GM10248 (cell line): ENCODE data around the gene AATK.
A peak's percentile ranks its signal among the peaks of the same experiment; 100 is the strongest.

ENCODE experiments used
- CTCF ChIA-PET: fragments of 300-600 bp; sonication (Branson Sonifier 250); formaldehyde crosslinking; extraction: SDS; loops from one replicate; lab custom pipeline; 2021; ENCODE audit warnings: antibody characterized with exemption; lab: Yijun Ruan, JAX
- POLR2A ChIA-PET: fragments of 350-650 bp; sonication (Branson Sonifier 250); formaldehyde crosslinking; extraction: SDS; loops from one replicate; lab custom pipeline; 2020; ENCODE audit warnings: antibody characterized with exemption; lab: Yijun Ruan, JAX
- DNase-seq: peaks from one replicate; pipeline ENCODE4 v3.0.0; 2012; ENCODE audit errors: extremely low spot score
- CTCF ChIP-seq: IDR thresholded peaks from 2 replicates; pipeline ENCODE4 v1.5.1; 2012; ENCODE audit warnings: mild to moderate bottlenecking, low read depth; ENCODE audit errors: extremely low read depth, missing control alignments, control extremely low read depth

AATK gene

GRCh38 chr17:81108220-81108619, 57.8 kb downstream of the AATK start:
- CTCF ChIA-PET: no interaction called here
- POLR2A ChIA-PET: no interaction called here
- no peak for DNase-seq
- TF ChIP-seq CTCF: no peak

- DNase-seq: no peak
- no peak for TF ChIP-seq CTCF
- CTCF ChIA-PET: no interaction called here
- POLR2A ChIA-PET: no interaction called here
Measured at GRCh38 chr17:81106716-81107115, 59.3 kb downstream of the AATK start.

DNA sequence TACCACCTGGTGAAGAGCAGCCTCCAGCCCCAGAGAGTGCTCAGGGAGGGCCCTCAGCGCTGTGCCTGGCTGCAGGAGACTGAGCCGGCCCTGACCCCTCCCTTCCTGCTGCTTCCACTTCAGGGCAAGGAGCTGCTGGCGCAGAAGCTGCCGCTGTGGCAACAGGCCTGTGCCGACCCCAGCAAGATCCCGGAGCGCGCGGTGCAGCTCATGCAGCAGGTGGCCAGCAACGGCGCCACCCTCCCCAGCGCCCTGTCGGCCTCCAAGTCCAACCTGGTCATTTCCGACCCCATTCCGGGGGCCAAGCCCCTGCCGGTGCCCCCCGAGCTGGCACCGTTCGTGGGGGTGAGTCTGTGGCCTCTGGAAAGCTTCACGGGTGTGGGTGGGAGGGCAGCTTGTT, 62.6 kb downstream of the AATK start:
- ChIA-PET CTCF (interaction anchor here (0.9 to 3.8 kb wide), 11 partner anchors 9 to 676 kb away, joined by 3 to 37 read pairs (median 7); no protein-coding TSS in a partner anchor), POLR2A (interaction anchor here (0.6 kb wide), 1 partner anchor 131 kb away, joined by 3 read pairs; no protein-coding TSS in a partner anchor)
- no peak for DNase-seq
- no peak for TF ChIP-seq CTCF

DNA sequence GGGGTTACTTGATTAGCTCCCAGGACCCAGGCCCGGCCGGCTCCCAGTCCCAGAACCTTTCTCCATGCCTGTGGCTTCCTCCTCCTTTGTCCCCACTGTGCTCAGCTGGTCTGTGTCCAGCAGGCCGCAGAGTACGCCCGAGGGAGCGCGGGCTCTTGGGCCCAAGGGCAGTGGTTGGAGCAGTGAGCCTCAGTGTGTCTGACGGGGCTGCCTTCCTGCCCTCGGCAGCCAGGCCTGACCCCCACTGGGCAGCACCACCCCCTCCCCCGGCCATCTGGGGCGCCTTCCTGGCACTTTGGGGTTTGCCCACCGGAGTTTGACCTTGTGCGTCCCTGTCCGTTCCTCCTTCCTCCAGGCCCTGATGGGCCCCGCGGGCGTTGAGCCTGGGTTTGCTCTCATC, 63.2 kb downstream of the AATK start:
- ChIA-PET CTCF (interaction anchor here (0.8 to 3.8 kb wide), 12 partner anchors 9 to 119 kb away, joined by 3 to 37 read pairs (median 10); no protein-coding TSS in a partner anchor), POLR2A (interaction anchor here (0.6 kb wide), 1 partner anchor 132 kb away, joined by 3 read pairs; no protein-coding TSS in a partner anchor)
- no peak for DNase-seq
- no peak for TF ChIP-seq CTCF

- ChIA-PET POLR2A (no interaction called here), CTCF (interaction anchor here (0.8 to 3.8 kb wide), 21 partner anchors 8 to 674 kb away, joined by 3 to 37 read pairs (median 5); no protein-coding TSS in a partner anchor)
- no peak for TF ChIP-seq CTCF
- no peak for DNase-seq
Measured at GRCh38 chr17:81102352-81102751, 63.7 kb downstream of the AATK start.

GRCh38 chr17:81101614-81102306, 64.3 kb downstream of the AATK start:
- peak; percentile 98 for DNase-seq
- ChIA-PET POLR2A (no interaction called here), CTCF (interaction anchor here (0.6 to 3.8 kb wide), 23 partner anchors 9 to 674 kb away, joined by 3 to 37 read pairs (median 5); no protein-coding TSS in a partner anchor)
- TF ChIP-seq CTCF: peak; percentile 100
